Activated CD8-positive, alpha-beta memory T cell treated with anti-CD3 and anti-CD28 coated beads, Interleukin-2, amount 50 U/mL, for 24 hours (primary cell): ENCODE results near the gene KCNG4.

ENCODE experiments used
- DNase-seq: peaks from one replicate; pipeline ENCODE4 v3.0.0-alpha.2; 2020; ENCODE audit errors: extremely low read depth

The KCNG4 gene, protein sequence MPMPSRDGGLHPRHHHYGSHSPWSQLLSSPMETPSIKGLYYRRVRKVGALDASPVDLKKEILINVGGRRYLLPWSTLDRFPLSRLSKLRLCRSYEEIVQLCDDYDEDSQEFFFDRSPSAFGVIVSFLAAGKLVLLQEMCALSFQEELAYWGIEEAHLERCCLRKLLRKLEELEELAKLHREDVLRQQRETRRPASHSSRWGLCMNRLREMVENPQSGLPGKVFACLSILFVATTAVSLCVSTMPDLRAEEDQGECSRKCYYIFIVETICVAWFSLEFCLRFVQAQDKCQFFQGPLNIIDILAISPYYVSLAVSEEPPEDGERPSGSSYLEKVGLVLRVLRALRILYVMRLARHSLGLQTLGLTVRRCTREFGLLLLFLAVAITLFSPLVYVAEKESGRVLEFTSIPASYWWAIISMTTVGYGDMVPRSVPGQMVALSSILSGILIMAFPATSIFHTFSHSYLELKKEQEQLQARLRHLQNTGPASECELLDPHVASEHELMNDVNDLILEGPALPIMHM

DNA sequence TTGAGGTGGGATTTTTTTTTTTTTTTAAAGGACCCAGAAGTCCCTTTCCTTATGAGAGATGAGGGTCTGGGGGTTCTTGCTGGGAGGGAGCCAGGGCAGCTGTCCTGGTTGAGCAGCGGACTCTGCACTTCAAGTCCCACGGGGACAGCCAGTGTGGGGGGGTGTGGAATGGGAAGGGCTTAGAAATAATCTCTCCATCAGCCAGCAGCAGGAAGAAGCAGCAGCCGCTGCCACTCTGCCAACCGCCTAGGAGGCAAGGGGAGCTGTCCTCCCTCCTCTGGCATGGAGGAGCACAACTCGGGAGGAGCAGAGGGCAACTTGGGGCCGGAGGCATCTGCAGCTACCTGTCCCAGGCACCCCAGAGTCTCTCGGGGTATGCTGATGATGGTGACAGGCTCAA lies at the start of gene KCNG4:
Gene KCNG4, minus strand, starts transcription at position 104 of the 400 bp plus-strand sequence. CDS start 2,527 bp downstream, outside the sequence.
- DNase-seq = no peak

DNA sequence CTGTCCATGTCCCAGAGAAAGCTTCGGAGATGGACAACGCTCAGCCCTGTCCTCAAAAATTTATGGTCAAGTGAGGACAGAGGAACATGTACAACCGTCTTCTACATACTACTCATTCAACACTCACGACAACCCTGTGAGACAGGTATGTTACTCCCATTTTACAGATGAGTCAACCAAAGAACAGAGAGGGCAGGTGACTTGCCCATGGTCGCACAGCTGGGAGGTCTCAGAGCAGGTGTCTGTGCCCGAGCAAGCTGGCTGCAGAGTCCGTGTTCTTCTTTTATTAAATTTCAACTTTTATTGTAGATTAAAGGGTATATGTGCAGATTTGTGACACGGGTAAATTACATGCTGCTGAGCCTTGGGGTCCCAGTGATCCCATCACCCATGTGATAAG lies 49.1 kb upstream of the KCNG4 start:
- DNase-seq = no peak

DNA sequence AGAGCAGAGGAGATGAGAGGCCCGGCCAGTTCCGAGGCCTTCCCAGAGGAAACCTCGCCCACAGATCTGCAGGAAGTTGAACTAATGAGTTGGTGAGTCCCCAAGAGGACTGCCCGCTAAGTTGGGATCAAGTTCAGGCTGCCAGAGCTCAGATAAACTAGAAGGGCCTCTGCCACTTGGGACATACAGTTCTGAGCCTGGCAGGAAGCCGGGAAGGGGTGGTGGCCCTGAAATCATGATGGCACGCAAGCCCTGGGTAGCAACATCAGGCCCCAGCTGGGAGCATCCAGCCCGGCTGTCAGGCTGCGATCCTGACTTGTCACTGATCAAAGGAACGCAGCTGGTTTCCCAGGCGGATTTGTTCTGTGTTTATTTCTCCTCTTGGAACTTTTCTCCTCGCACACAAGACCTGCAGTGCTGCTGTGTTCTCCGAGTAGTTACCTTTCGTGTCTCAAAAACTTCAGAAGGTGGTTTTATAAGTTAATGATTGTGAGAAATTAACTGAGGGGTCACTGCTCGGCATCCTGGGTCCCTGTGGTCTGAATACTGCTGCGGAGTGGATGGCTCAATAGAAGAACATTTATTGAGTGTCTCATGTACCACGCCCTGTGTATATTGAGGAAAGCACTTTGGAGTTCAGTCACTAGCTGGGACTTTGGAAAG lies 46.9 kb upstream of the KCNG4 start:
- no peak for DNase-seq

DNA sequence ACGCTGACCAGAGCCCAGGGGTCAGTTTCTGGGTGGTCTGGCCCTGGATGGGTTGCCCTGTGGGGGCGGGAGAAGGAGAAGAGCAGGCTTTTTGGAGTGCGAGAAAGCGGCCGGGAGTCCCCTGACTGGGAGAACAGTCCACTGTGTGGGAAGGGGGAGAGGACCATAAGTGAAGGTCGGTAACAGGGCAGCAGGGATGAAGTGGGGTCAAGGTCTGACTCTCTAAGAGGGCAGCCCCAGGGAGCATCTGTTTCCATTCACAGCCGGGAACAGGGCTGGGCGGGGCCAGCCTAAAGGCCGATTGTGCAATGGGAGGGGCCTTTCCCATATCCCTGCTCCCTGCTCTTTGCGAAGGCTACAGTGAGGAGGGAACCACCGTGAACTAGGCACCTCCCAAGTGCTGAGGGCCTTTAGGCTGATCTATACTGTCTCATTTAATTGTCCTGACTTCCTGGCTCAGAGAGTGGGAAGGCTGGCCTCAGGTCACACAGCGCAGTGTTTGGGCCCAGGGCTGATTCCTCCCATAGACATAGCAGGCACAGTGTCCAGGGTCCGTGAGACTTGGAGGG lies 44.4 kb upstream of the KCNG4 start:
- no peak for DNase-seq

DNA sequence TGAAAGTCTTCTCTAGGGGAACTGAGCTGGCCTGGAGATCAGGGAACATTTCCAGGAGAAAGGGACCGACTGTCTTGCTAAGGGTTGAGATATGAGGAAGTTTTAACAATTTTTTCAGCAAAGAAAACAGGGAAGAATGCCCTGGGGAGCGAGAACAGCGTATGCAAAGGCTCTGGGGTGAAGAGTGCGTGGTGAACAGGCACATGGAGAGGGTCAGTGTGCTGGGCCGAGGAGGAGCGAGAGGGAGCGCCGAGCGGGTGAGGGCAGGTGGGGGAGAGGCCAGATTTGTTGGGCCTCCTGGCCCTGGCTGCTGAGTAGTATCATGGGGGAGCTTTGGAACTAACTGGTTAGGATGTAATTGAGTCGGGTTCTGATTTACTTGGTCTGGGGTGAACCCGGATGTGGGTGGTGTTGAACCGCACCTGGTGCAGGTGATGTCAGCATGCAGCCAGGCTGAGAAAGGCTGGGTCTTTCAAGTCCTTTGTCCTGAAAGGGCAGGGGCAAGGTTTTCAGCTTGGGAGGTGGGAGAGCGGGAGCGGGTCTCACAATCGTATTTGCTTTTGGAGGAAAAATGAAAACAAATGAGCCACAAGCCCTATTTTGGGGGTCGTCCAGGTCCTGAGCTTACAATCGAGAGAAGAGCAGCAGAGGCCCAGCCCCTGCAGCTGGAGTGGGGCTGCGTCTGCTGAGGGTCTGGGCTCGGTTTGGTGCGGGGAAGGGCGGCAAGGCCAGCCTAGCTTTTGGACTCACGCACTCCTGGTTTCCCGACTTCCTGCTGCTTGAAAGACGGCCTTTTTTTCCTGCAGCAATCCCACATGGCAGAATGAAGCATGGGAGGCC lies 43.7 kb upstream of the KCNG4 start:
- no peak for DNase-seq

DNA sequence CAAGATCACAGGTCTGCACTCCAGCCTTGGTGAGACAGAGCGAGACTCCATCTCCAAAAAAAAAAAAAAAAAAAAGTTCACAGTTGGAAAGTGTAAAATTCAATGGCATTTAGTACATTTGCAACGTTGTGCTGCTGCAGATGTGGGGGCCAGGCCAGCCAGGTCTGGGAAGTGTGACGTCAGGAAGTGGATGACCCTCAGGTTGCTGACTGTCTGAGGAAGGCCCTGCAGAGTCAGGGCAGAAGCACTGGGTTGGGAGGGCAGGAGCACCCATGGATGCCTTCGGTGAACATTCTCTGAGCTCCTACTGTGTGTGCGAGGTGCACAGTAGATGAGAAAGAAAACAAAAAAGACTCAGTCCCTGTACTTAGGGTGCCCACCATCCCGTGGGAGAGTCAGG lies 42.7 kb upstream of the KCNG4 start:
- DNase-seq = no peak

DNA sequence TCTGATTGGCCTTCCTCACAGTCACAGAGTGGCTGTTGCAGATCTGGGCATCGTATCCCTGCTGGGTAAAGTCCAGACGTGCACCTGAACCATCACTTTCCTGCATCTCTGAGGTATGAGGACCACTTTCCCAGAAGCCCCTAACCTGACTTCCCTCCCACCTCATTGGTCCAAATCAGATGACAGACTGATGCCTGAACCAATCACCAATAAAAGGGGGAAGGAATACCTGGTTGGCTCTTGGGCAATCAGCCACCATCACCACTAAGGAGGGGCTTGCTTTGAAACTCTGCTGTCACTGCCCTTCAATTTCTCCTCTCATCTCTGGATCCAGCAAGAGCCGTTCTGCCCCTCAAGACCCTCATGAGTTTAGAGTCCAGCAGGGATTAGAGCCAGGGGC lies 41.3 kb upstream of the KCNG4 start:
- DNase-seq = no peak

DNA sequence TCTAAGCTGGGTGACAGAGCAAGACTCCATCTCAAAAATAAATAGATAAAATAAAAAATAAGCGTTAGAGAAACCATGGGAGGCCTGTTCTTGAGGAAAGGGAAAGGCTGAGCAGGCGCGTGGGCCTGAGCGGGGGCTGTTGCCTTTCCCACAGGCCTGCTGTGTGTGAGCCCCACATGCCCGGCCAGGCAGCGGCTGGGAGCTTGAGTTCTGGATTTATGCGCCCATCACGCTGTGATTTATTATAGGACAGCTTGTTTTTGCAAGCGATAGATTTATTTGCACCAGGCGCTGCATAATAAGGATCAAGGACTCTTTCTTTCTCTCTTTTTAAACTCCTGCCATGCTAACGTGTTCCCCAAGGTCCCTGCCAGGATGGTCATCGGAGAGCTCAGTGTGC lies 40.1 kb upstream of the KCNG4 start:
- DNase-seq = no peak

DNA sequence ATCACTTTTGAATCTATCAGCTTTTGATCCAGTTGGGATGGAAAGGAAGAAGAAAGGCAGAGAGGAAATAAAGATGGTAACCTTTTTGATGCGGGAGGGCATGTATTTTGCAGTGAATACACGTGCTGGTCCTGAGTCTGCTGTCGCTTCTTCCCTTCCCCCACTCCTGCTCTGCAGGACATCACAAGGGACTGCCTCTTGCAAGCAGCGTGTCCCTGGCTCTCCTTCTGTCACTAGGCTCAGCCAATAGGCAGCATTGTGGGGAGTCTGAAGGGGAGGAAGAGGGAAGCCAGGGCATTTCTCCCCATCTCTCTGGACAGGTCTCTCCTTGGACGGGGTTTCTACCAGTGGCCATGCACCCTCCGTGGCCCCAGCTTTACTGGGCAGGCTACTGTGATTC lies 39.2 kb upstream of the KCNG4 start:
- DNase-seq = no peak

DNA sequence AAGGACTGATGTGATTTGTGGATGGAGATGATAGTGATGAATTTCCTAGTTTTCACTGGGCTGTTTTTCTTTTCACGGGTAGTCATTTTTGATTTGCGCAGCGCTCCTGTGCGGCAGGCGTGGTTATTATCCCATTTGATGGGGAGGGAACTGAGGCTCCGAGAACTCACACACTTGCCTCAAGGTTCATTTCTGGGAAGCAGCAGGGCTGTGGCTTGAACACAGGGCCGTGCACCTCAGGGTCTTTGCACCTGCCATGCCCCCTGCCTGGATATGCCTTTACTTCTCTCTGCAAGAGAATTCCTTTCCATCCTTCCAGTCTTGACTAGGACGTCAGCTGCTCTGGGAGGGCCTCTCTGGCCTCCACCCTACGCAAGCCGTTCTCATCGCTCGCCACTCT lies 38.5 kb upstream of the KCNG4 start:
- no peak for DNase-seq

DNA sequence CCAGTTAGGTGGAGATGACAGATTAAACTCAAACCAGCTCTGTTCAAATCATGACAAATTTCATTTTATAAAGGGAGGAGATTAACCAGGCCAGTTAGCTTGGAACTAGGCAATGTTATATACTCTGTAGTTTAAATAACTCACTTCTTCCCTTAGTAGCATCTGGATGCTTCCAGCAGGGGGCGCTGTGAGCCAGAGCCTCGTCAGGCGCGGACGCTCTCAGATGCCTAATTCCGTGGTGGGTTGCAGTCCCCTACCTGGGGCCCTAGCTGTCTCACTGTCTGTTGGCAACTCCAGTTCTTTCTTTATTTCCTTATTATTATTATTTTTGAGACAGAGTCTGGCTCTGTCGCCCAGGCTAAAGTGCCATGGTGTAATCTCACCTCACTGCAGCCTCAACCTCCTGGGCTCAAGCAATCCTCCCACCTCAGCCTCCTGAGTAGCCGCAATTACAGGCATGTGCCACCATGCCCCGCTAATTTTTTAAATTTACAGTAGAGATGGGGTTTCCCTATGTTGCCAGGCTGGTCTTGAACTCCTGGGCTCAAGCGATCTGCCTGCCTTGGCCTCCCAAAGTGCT lies 37.5 kb upstream of the KCNG4 start:
- peak; percentile 23 for DNase-seq

DNA sequence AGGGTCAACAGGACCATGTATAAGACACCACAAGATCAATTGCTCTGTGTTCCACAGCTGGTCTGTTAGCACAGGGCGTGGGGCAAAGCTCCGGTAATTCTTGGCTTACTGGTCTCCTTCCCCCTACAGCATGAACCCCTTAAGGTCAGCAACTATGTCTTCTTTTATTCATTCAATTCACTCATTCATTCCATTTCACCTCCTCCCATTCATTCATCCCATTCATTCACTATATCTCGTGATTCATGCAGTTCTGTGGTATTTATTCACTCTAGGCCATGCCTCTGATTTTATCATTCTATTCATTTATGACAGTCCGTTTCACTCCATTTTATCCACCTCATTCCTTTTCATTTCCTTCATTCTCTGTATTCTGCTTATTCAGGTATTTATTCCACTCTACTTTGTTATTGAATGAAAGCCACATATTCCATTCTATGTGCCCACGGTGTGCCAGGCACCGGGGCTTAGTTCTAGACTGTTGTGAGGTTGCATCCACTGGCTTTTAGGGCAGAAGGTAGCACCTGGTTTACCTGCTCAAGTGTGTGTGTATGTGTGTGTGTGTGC lies 35.9 kb upstream of the KCNG4 start:
- no peak for DNase-seq

DNA sequence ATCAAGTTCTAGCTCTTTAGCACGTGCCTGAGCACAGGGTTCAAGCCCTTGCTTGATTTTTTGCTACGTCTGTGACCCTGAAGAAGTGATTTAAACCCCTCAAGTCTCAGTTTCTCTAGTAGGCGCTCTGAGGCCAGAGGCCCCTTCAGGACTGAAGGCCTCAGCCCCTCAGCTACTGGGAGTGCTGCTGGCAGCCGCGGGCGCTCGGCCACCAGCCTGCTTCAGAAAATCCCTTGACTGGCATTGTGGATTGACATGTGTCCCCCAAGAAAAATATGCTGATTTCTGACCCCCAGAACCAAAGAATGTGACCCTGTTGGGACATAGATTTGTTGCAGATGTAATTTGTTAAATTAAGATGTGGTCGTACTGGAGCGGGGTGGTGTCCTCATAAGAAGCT lies 34.7 kb upstream of the KCNG4 start:
- DNase-seq = no peak

DNA sequence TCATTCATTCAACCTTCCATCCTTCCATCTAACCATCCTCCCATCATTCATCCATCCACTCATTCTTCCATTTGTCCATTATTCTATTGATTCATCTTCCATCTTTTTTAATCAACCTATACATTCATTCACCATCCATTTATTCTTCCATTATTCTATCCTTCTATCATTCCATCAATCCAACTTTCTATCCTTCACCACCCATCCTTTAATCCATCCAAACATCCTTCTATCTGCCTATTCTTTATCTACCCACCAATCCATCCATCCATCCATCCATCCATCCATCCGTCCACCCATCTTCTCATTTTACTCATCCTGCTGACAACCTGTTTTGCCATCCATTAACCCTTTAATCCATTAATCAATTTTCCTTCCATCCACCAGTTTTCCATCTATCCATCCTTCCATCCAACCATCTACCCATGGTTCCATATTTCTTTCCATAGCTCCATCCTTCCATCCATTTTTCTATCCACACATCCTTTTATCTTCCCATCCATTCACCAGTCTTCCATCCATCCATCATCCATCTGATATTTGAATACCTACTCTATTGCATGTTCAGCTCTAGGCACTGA lies 33.0 kb upstream of the KCNG4 start:
- no peak for DNase-seq

DNA sequence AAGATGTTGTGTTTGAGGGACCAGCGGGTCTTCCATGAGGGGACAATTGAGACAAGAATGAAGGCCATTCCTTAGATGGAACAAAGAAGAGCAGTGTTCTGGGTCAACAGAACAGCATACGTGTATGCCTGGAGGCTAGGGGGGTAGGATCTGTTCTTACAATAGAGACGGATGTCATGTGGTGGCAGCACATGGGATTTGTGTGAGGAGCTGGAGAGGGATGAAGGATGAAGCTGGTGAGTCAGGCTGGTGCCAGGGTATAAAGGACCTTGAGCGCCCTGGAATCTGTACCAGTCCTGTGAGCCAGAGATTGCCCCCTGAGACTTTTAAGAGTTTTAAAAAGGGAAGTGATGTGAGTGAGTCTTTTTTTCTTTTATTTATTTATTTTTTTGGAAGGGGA lies 32.1 kb upstream of the KCNG4 start:
- DNase-seq = no peak

DNA sequence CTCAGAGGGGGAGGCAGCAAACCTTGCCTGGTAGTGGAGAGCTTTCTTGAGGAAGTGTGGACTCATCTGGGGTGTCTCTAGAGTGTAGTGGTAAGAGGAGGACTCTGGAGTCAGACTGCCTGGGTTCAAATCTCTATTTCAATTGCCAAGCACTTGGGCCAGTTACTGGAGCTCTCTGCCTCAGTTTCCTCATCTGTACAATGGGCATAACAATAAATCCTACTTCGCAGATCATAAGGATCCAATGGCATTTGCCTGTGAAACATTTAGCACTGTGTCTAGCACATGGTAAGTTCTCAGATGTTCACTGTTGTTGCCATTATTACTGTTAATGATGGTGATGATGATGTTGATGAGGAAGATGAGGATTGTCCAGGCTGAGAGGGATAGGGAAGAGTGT lies 31.2 kb upstream of the KCNG4 start:
- no peak for DNase-seq

DNA sequence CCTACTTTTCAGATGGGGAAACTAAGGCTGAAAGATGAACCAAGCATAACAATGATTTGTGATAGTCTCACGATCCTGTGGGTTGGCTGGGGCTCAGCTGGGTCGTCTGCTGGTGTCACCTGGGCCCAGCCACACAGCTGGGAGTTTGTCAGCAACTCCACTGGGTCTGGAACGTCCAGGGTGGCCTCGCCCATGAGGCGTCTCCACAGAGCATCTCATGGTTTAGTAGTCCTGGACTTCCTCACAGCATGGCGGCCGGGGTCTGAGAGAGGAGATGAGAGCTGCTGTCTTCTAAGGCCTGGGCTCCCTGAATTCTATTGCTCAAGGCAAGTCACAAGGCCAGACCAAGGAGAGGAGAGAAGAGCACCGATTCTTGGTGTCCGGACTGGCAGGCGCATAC lies 30.7 kb upstream of the KCNG4 start:
- DNase-seq = no peak

DNA sequence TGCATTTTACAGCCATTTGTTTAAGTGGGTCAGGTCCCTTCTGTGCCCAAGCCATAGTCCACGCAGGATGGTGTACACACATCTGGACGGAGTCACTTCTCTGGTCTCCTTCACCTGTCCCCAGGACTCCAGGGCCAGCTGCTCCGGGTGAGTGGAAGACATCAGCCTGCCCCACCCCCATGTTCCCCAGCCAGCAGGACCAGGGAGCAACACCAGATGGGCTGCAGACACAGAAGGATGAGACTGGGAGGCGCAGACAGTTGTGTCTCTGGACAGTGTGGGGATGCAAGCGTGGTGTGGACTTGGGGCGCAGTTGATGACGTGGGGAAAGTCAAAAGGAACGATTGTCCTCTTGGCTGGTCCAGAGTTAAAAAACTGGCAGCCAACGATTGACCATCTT lies 30.3 kb upstream of the KCNG4 start:
- DNase-seq = no peak

DNA sequence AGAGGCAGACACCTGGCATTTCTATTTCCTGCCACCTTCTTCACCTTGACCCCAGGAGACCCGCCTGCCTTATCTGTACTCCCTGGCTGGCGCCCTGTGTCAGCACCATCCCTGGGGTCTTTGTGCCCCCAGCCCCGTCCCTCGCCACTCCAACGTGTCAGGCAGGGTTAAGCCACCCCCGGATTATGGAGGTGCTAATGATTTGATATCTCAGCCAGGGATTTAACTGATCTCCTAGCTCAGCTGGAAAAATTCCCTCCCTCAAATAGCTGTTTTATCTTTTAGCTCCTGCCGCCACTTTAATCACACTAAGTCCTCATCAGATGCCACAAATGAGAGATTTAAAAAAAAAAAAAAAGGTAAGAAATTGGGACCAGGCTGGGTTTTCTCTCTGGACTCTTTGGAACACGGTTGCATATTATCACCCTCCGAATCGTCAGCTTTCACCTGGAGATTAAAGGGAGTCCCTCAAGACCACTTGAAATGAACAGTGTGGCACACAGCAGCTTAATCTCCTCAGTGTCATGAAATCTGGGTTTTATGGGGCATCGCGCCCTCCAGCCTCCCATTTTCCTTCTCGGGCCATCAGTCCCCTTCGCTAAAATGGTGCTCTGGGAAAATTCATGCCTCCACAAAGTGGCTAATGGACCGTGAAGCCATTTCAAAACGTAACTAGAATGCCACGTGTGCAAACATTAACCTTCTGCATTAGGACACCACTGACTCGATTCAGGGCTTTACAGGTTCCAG lies 28.7 kb upstream of the KCNG4 start:
- no peak for DNase-seq

DNA sequence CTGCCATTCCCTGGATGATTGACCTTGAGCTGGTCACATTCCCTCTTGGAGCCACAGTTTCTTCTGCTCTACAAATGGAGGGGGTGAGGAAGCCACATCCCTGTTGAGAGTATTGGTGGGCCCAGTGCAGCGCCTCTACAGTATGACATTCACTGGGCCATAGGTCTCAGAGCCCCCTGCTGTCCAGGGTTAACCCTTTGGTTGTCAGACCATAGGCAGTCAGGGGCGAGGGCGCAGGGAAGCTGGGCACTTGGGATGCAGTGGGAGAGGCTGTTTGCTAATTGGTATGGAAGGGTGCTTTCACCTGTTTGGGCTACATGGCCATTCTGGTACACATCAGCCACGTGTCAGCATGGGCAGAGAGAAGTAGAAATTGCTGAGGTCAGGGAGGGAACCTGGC lies 27.6 kb upstream of the KCNG4 start:
- no peak for DNase-seq
